Neural cell (in vitro differentiated cells): ENCODE data around the gene RBM8A. TPM values are rescaled to one million over a fixed set of nuclear protein-coding genes. Genes with fewer than 3 reads are reported as not detected.
"Not testable (repeated sequence)": the region's sequence is repeated elsewhere in the genome, so short reads cannot be mapped to it uniquely, and the experiment has no call there.

Experiments used
- H2AFZ ChIP-seq: fragments of 200-600, 300-800 bp; sonication (generic), shearing (Covaris generic); 2 replicates; pipeline ENCODE4 v1.6.0; 2014; ENCODE audit warnings: low read depth, mild to moderate bottlenecking, antibody characterized with exemption, low read length, moderate library complexity
- H3F3A ChIP-seq: fragments of 200-600 bp; shearing (Covaris generic); 2 replicates; pipeline ENCODE4 v1.6.1; 2016; ENCODE audit warnings: mild to moderate bottlenecking, moderate library complexity, mixed read lengths, antibody characterized with exemption, low read length; ENCODE audit not compliant: insufficient read depth, poor library complexity, severe bottlenecking
- H3K27ac ChIP-seq: fragments of 200-600, 300-800 bp; sonication (generic), shearing (Covaris generic); 2 replicates; pipeline ENCODE4 v1.5.1; 2014; ENCODE audit warnings: mild to moderate bottlenecking, low read length, moderate library complexity
- H3K27me3 ChIP-seq: fragments of 300-800, 200-600 bp; sonication (generic), shearing (Covaris generic); 2 replicates; pipeline ENCODE4 v1.6.0; 2014; ENCODE audit warnings: mild to moderate bottlenecking, low read depth, low read length, moderate library complexity; ENCODE audit not compliant: insufficient read depth
- H3K36me3 ChIP-seq: fragments of 300-800, 200-600 bp; sonication (generic), shearing (Covaris generic); 2 replicates; pipeline ENCODE4 v1.5.1; 2014; ENCODE audit warnings: mild to moderate bottlenecking, antibody characterized with exemption, low read length, moderate library complexity; ENCODE audit not compliant: insufficient read depth
- H3K4me2 ChIP-seq: fragments of 300-800, 200-600 bp; sonication (generic), shearing (Covaris generic); 2 replicates; pipeline ENCODE4 v1.6.0; 2014; ENCODE audit warnings: mild to moderate bottlenecking, low read length
- H3K4me3 ChIP-seq: fragments of 300-800, 200-600 bp; sonication (generic), shearing (Covaris generic); 2 replicates; pipeline ENCODE4 v1.5.1; 2014; ENCODE audit warnings: mild to moderate bottlenecking, low read length, moderate library complexity
- H3K79me2 ChIP-seq: fragments of 200-600 bp; shearing (Covaris generic); replicated peaks from 2 replicates; pipeline ENCODE4 v1.6.0; 2014; ENCODE audit warnings: mild to moderate bottlenecking, low read length, moderate library complexity; ENCODE audit not compliant: insufficient read depth
- H3K9ac ChIP-seq: fragments of 300-800, 200-600 bp; sonication (generic), shearing (Covaris generic); 2 replicates; pipeline ENCODE4 v1.6.1; 2016; ENCODE audit warnings: mild to moderate bottlenecking, low read length, mixed read lengths
- H3K9me2 ChIP-seq: fragments of 200-600 bp; shearing (Covaris generic); 2 replicates; pipeline ENCODE4 v1.6.1; 2016; ENCODE audit warnings: mild to moderate bottlenecking, low read length, mixed read lengths; ENCODE audit not compliant: insufficient read depth
- H3K9me3 ChIP-seq: fragments of 200-600, 300-800 bp; sonication (generic), shearing (Covaris generic); 2 replicates; pipeline ENCODE4 v1.6.1; 2016; ENCODE audit warnings: mild to moderate bottlenecking, mixed run types, low read length, moderate library complexity, mixed read lengths
- H4K20me1 ChIP-seq: fragments of 200-600 bp; shearing (Covaris generic); 2 replicates; pipeline ENCODE4 v1.6.1; 2016; ENCODE audit warnings: mild to moderate bottlenecking, mixed run types; ENCODE audit not compliant: insufficient read depth
- CTCF ChIP-seq: fragments of 450-650 bp; IDR thresholded peaks from 2 replicates; pipeline ENCODE4 v1.5.1; 2014; ENCODE audit warnings: antibody characterized with exemption, mild to moderate bottlenecking, moderate library complexity; ENCODE audit not compliant: poor library complexity, severe bottlenecking
- EP300 ChIP-seq: fragments of 450-650 bp; conservative IDR thresholded peaks from 2 replicates; pipeline ENCODE4 v1.6.1; 2014; ENCODE audit warnings: antibody characterized with exemption, mild to moderate bottlenecking, moderate library complexity; ENCODE audit not compliant: poor library complexity, severe bottlenecking
- EZH2 ChIP-seq: fragments of 200-600, 300-800 bp; shearing (Covaris generic), sonication (generic); IDR thresholded peaks from 2 replicates; pipeline ENCODE4 v1.6.1; 2014; ENCODE audit warnings: antibody characterized with exemption, low read length, borderline replicate concordance, mild to moderate bottlenecking; ENCODE audit not compliant: insufficient read depth, poor library complexity, severe bottlenecking
- RAD21 ChIP-seq: fragments of 450-650 bp; conservative IDR thresholded peaks from 2 replicates; pipeline ENCODE4 v1.6.1; 2014; ENCODE audit warnings: antibody characterized with exemption, mild to moderate bottlenecking, moderate library complexity
- REST ChIP-seq: IDR thresholded peaks from 2 replicates; pipeline ENCODE4 v1.6.1; 2012; ENCODE audit warnings: borderline replicate concordance
- SMC3 ChIP-seq: fragments of 450-650 bp; conservative IDR thresholded peaks from 2 replicates; pipeline ENCODE4 v1.6.1; 2014; ENCODE audit warnings: antibody characterized with exemption, mild to moderate bottlenecking, moderate library complexity; ENCODE audit not compliant: poor library complexity
- TAF1 ChIP-seq: IDR thresholded peaks from 2 replicates; pipeline ENCODE4 v1.6.1; 2012; ENCODE audit warnings: low read depth
- polyA plus RNA-seq: library from polyadenylated mRNA; depleted of rRNA; stranded (reverse); fragments of >200 nt; gene quantifications from 2 replicates; pipeline ENCODE4 v1.2.3, GENCODE V29; 2014

RBM8A gene
- polyA plus RNA-seq, 1 donor from 2014 or later: 366 TPM

GRCh38 chr1:145935708-145936107, 8.4 kb upstream of the RBM8A start:
- no peaks in the 10 kb centered on the region for H3F3A ChIP-seq
- no peaks in the 10 kb centered on the region for H3K9me2 ChIP-seq
- no peak overlapping the region for H3K9ac ChIP-seq
- no peaks in the 10 kb centered on the region for H4K20me1 ChIP-seq
- no peaks in the 10 kb centered on the region for H3K9me3 ChIP-seq
- H3K4me3 ChIP-seq: no peak overlapping the region
- TF ChIP-seq RAD21: no peak
- TF ChIP-seq REST: no peak
- no peak for TF ChIP-seq EP300
- TF ChIP-seq EZH2: no peak
- TF ChIP-seq TAF1: no peak
- H2AFZ ChIP-seq: no peak overlapping the region
- no peaks in the 10 kb centered on the region for H3K79me2 ChIP-seq
- no peaks in the 10 kb centered on the region for H3K27me3 ChIP-seq
- peaks cover 5% of the 10 kb centered on the region for H3K36me3 ChIP-seq
- no peak overlapping the region for H3K27ac ChIP-seq
- no peak overlapping the region for H3K4me2 ChIP-seq

DNA sequence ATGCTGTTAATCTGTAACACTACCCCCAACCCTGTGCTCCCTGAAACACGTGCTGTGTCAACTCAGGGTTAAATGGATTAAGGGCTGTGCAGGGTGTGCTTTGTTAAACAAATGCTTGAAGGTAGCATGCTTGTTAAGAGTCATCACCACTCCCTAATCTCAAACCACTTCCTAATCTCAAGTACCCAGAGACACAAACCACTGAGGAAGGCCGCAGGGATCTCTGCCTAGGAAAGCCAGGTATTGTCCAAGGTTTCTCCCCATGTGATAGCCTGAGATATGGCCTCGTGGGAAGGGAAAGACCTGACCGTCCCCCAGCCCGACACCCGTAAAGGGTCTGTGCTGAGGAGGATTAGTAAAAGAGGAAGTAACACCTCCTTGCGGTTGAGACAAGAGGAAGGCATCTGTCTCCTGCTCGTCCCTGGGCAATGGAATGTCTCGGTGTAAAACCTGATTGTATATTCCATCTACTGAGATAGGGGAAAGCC, 5.3 kb upstream of the RBM8A start:
- not testable (repeated sequence) for H3K4me3 ChIP-seq, H3K9me2 ChIP-seq, H4K20me1 ChIP-seq, H3K9ac ChIP-seq, H3K79me2 ChIP-seq, H3K27me3 ChIP-seq, H2AFZ ChIP-seq, H3K9me3 ChIP-seq, H3F3A ChIP-seq, H3K36me3 ChIP-seq, H3K27ac ChIP-seq, H3K4me2 ChIP-seq

DNA sequence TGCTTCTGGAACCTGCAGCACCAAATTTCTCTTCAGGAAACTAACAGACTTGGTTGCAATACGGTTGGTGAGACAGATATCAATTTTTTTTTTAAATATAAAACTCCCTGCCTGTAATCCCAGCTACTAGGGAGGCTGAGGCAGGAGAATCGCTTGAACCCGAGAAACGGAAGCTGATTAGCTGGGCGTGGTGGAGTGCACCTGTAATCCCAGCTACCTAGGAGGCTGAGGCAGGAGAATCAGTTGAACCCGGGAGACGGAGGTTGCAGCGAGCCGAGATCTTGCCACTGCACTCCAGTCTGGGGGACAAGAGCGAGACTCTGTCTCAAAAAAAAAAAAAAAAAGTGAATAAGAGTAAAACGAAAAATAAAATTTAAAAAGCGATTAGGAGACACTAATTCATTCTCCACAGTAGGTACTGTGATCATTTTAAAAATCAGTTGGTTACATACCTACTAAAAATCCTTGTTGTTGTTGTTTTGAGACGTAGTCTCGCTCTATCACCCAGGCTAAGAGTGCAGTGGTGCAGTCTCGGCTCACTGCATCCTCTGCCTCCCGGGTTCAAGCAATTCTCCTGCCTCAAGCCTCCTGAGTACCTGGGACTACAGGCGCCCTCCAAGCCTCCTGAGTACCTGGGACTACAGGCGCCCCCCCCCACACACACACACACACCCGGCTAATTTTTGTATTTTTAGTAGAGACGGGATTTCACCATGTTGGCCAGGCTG, 796 bp upstream of the RBM8A start:
- peak overlapping the region; percentile 84 for H3K9ac ChIP-seq
- no peaks in the 10 kb centered on the region for H3K36me3 ChIP-seq
- H3K79me2 ChIP-seq: peaks cover 11% of the 10 kb centered on the region
- H2AFZ ChIP-seq: peak overlapping the region; percentile 58
- no peaks in the 10 kb centered on the region for H4K20me1 ChIP-seq
- H3K9me3 ChIP-seq: no peaks in the 10 kb centered on the region
- TF ChIP-seq SMC3: no peak
- no peak for TF ChIP-seq CTCF
- no peak for TF ChIP-seq EP300
- H3K27ac ChIP-seq: peak overlapping the region; percentile 97
- H3K4me3 ChIP-seq: peak overlapping the region; percentile 70
- no peaks in the 10 kb centered on the region for H3F3A ChIP-seq
- H3K9me2 ChIP-seq: no peaks in the 10 kb centered on the region
- no peaks in the 10 kb centered on the region for H3K27me3 ChIP-seq
- peak overlapping the region; percentile 51 for H3K4me2 ChIP-seq
